ENCODE results near the gene MEX3C. TPM values are rescaled to one million over a fixed set of nuclear protein-coding genes. Genes with fewer than 3 reads are reported as not detected.
A peak's percentile ranks its signal among the peaks of the same experiment; 100 is the strongest.

The MEX3C gene
- total and polyA plus RNA-seq, 2 donors (not counting 1 experiment from before 2014, with no cell fraction given): 29.1 to 92.4 TPM

DNA sequence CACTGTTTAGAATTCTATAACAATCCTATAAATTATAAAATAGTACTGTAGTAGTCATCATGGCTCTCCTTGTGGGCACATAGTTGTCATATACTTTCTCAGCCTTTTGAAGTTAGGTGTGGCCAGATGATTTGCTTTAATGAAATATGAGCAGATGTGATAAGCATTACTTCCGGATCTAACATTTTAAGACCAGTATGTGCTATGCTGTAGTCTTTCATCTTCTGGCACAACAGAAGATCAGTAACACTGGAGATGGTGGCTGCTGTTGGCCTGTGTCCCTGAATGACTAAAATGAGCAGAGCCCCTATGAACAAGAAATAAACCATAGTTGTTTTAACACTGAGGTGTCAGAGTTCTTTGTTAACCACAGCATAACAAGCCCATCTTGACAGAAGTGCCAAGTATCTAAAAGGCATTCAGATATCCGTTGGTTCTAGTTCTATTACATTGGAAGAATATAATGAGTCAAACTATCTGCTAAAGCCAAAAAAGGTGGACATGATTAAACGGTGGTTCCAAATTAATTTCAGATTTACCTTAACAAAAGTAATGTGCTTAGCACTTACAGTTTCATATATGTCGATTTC, 6.3 kb downstream of the MEX3C start:
- Histone ChIP-seq H3K27ac (ENCODE audit: low read length in 2 of 2) (no peak overlapping the region), H3K79me2 (ENCODE audit: control insufficient read depth, insufficient read depth, low read length) (peaks cover 97% of the 10 kb centered on the region), H3K4me1 (ENCODE audit: control insufficient read depth in 2 of 2, insufficient read depth in 2 of 2, low read length in 2 of 2) (peaks cover 37 to 66% of the 10 kb centered on the region in 2 donors), H2AFZ (ENCODE audit: insufficient read depth, low read depth, low read length, poor library complexity, severe bottlenecking) (no peak overlapping the region), H3K9me3 (ENCODE audit: control extremely low read depth in 1 of 3, control insufficient read depth in 2 of 3, insufficient read depth in 1 of 3, low read length in 2 of 3) (no peaks in the 10 kb centered on the region), H3K9ac (ENCODE audit: low read length) (no peak overlapping the region), H3K27me3 (replicated peaks in 1 of 4; ENCODE audit: control extremely low read depth in 1 of 4, control insufficient read depth in 3 of 4, insufficient read depth in 4 of 4, low read length in 3 of 4) (no peaks in the 10 kb centered on the region), H4K20me1 (ENCODE audit: control insufficient read depth, insufficient read depth, low read length, poor library complexity, severe bottlenecking) (peaks cover 41% of the 10 kb centered on the region), H3K36me3 (replicated peaks in 1 of 2; ENCODE audit: control extremely low read depth in 1 of 2, control insufficient read depth in 1 of 2, extremely low read depth in 1 of 2, insufficient read depth in 2 of 2, low read length in 1 of 2) (peaks cover 3 to 4% of the 10 kb centered on the region in 2 experiments), H3K4me3 (ENCODE audit: control extremely low read depth in 1 of 5, extremely low read depth in 1 of 5, insufficient read depth in 1 of 5, low read depth in 2 of 5, low read length in 4 of 5) (no peak overlapping the region), H3K4me2 (replicated peaks; ENCODE audit: low read depth, low read length, poor library complexity, severe bottlenecking) (peak overlapping the region; percentile 21)
- CTCF ChIA-PET: interaction anchor here (0.5 to 1.5 kb wide), 4 partner anchors 12 to 49 kb away, joined by 3 to 6 read pairs (median 4); no protein-coding TSS in a partner anchor
- Mint-ChIP-seq H3K4me3 (peak overlapping the region; percentile 54), H3K9me3 (ENCODE audit: insufficient read depth) (no peaks in the 10 kb centered on the region), H3K27me3 (no peaks in the 10 kb centered on the region), H3K27ac (no peak overlapping the region), H3K4me1 (peaks cover 78% of the 10 kb centered on the region)
- 17% methylated on average over 1 of the region's 4 CpGs for WGBS (ENCODE audit: insufficient coverage)
- DNase-seq: no peak
- ATAC-seq (ENCODE audit: low read depth): no peak
- TF ChIP-seq EZH2 (IDR thresholded peaks at IDR 0.05; ENCODE audit: borderline replicate concordance, insufficient read depth, low read depth, low read length, poor library complexity, severe bottlenecking): no peak
- TF ChIP-seq, protein P1, sequence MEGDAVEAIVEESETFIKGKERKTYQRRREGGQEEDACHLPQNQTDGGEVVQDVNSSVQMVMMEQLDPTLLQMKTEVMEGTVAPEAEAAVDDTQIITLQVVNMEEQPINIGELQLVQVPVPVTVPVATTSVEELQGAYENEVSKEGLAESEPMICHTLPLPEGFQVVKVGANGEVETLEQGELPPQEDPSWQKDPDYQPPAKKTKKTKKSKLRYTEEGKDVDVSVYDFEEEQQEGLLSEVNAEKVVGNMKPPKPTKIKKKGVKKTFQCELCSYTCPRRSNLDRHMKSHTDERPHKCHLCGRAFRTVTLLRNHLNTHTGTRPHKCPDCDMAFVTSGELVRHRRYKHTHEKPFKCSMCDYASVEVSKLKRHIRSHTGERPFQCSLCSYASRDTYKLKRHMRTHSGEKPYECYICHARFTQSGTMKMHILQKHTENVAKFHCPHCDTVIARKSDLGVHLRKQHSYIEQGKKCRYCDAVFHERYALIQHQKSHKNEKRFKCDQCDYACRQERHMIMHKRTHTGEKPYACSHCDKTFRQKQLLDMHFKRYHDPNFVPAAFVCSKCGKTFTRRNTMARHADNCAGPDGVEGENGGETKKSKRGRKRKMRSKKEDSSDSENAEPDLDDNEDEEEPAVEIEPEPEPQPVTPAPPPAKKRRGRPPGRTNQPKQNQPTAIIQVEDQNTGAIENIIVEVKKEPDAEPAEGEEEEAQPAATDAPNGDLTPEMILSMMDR (IDR thresholded peaks at IDR 0.05): no peak
- POLR2A ChIA-PET: no interaction called here
- intact Hi-C loops (cut with micrococcal nuclease): loop anchor here (10.0 kb wide), 2 partner anchors 116 to 816 kb away; partner anchors contain the start of gene SKA1

DNA sequence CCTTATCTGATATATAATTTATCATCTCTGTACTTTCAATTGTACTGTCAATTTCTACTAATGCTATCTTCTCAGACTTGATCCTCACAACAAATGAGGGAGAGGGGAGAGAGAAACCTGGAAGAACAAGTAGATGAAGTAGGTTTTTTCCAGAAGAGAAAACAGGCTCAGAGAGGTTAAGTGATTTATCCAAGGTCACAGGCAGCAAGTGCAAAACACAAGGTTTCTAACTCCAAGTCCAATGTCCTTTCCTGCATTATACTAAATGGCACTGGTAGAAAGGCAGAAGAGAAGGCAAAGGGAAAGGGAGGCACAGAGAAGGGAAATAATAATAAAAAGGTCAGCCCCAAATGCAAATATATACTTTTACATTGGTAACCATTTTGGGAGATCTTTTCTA, 7.5 kb downstream of the MEX3C start:
- Histone ChIP-seq H3K9me3 (ENCODE audit: control extremely low read depth in 1 of 3, control insufficient read depth in 2 of 3, insufficient read depth in 1 of 3, low read length in 2 of 3) (no peaks in the 10 kb centered on the region), H3K4me3 (ENCODE audit: control extremely low read depth in 1 of 5, extremely low read depth in 1 of 5, insufficient read depth in 1 of 5, low read depth in 2 of 5, low read length in 4 of 5) (no peak overlapping the region), H3K4me1 (ENCODE audit: control insufficient read depth in 2 of 2, insufficient read depth in 2 of 2, low read length in 2 of 2) (peaks cover 33 to 61% of the 10 kb centered on the region in 2 donors), H3K27ac (ENCODE audit: low read length in 2 of 2) (no peak overlapping the region), H3K27me3 (replicated peaks in 1 of 4; ENCODE audit: control extremely low read depth in 1 of 4, control insufficient read depth in 3 of 4, insufficient read depth in 4 of 4, low read length in 3 of 4) (no peaks in the 10 kb centered on the region), H2AFZ (ENCODE audit: insufficient read depth, low read depth, low read length, poor library complexity, severe bottlenecking) (no peak overlapping the region), H3K79me2 (ENCODE audit: control insufficient read depth, insufficient read depth, low read length) (peaks cover 100% of the 10 kb centered on the region), H3K36me3 (replicated peaks in 1 of 2; ENCODE audit: control extremely low read depth in 1 of 2, control insufficient read depth in 1 of 2, extremely low read depth in 1 of 2, insufficient read depth in 2 of 2, low read length in 1 of 2) (peaks cover 6 to 14% of the 10 kb centered on the region in 2 experiments), H4K20me1 (ENCODE audit: control insufficient read depth, insufficient read depth, low read length, poor library complexity, severe bottlenecking) (peaks cover 54% of the 10 kb centered on the region), H3K4me2 (replicated peaks; ENCODE audit: low read depth, low read length, poor library complexity, severe bottlenecking) (no peak overlapping the region), H3K9ac (ENCODE audit: low read length) (no peak overlapping the region)
- DNase-seq (no peak), ATAC-seq (ENCODE audit: low read depth) (no peak)
- no peak overlapping the region for H3K4me3 Mint-ChIP-seq
- H3K9me3 Mint-ChIP-seq (ENCODE audit: insufficient read depth): no peaks in the 10 kb centered on the region
- peak overlapping the region; percentile 41 for H3K27ac Mint-ChIP-seq
- no peaks in the 10 kb centered on the region for H3K27me3 Mint-ChIP-seq
- intact Hi-C loops (cut with micrococcal nuclease): loop anchor here (2.0 to 10.0 kb wide), 3 partner anchors 15 to 815 kb away; partner anchors contain the start of gene SKA1
- POLR2A ChIA-PET: no interaction called here
- no peak for TF ChIP-seq EZH2 (IDR thresholded peaks at IDR 0.05; ENCODE audit: borderline replicate concordance, insufficient read depth, low read depth, low read length, poor library complexity, severe bottlenecking)
- TF ChIP-seq, protein P1 (IDR thresholded peaks at IDR 0.05): no peak
- peaks cover 77% of the 10 kb centered on the region for H3K4me1 Mint-ChIP-seq
- CTCF ChIA-PET: no interaction called here
